GM18502 (cell line): Measurements from ENCODE around the gene SIRPA.

Experiments
- ATAC-seq: cut with Tn5 transposase; IDR thresholded peaks from one replicate; pipeline ENCODE4 v1.9.1; 2021; ENCODE audit warnings: mild to moderate bottlenecking; ENCODE audit not compliant: unreplicated experiment, poor library complexity

SIRPA gene

GRCh38 chr20:1928154-1928553 is 32.9 kb downstream of the SIRPA start:
- ATAC-seq: no peak

GRCh38 chr20:1928782-1929181 is 33.6 kb downstream of the SIRPA start:
- ATAC-seq: no peak

GRCh38 chr20:1929460-1929859 is 34.3 kb downstream of the SIRPA start:
- no peak for ATAC-seq

- ATAC-seq: no peak
Measured at GRCh38 chr20:1930165-1930564, 35.0 kb downstream of the SIRPA start.

- no peak for ATAC-seq
Measured at GRCh38 chr20:1931830-1932229, 36.6 kb downstream of the SIRPA start.

- ATAC-seq: no peak
Measured at GRCh38 chr20:1932971-1933370, 37.8 kb downstream of the SIRPA start.

- no peak for ATAC-seq
Measured at GRCh38 chr20:1933465-1933870, 38.3 kb downstream of the SIRPA start.

- no peak for ATAC-seq
Measured at GRCh38 chr20:1934156-1934555, 38.9 kb downstream of the SIRPA start.

GRCh38 chr20:1934721-1935573 is 39.7 kb downstream of the SIRPA start:
- no peak for ATAC-seq

- no peak for ATAC-seq
Measured at GRCh38 chr20:1935696-1936366, 40.6 kb downstream of the SIRPA start.

GRCh38 chr20:1937316-1937976 is 42.2 kb downstream of the SIRPA start:
- no peak for ATAC-seq

GRCh38 chr20:1938464-1939269 is 43.5 kb downstream of the SIRPA start:
- ATAC-seq: no peak

GRCh38 chr20:1939270-1939595 is 44.0 kb downstream of the SIRPA start:
- ATAC-seq: no peak

- ATAC-seq: no peak
Measured at GRCh38 chr20:1940581-1940980, 45.4 kb downstream of the SIRPA start.

- no peak for ATAC-seq
Measured at GRCh38 chr20:1941226-1941625, 46.0 kb downstream of the SIRPA start.

- no peak for ATAC-seq
Measured at GRCh38 chr20:1942061-1942460, 46.9 kb downstream of the SIRPA start.

GRCh38 chr20:1942486-1943274 is 47.5 kb downstream of the SIRPA start:
- no peak for ATAC-seq

GRCh38 chr20:1943275-1944002 is 48.2 kb downstream of the SIRPA start:
- no peak for ATAC-seq
